ENCODE data around the gene ADSS1.

DNA sequence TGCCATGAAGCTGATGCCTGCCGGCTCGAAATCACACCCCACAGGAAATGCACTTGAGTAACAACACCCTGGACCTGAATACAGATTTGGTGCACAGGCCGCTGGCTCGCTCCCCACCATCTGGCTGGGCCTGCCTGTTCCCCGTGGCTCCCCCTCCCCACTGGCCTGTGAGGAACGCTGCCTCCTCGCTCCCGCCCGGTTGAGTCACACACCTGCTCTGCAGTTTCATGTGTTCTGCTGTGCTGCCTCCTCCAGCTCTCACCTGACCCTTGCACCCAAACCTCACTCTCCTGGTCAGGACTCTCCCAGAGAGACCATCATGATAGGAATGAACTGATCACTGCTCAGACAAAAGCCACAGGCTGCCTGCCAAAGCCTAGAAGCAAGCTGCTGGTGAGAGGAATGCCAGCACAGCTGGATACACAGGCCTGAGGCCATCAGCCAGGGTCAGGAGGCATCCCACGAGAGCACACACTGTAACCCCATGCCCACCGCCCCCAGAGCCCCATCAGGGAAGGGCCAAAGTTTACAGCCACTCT lies 25.2 kb downstream of the ADSS1 start:
- TF ChIP-seq, protein P1, sequence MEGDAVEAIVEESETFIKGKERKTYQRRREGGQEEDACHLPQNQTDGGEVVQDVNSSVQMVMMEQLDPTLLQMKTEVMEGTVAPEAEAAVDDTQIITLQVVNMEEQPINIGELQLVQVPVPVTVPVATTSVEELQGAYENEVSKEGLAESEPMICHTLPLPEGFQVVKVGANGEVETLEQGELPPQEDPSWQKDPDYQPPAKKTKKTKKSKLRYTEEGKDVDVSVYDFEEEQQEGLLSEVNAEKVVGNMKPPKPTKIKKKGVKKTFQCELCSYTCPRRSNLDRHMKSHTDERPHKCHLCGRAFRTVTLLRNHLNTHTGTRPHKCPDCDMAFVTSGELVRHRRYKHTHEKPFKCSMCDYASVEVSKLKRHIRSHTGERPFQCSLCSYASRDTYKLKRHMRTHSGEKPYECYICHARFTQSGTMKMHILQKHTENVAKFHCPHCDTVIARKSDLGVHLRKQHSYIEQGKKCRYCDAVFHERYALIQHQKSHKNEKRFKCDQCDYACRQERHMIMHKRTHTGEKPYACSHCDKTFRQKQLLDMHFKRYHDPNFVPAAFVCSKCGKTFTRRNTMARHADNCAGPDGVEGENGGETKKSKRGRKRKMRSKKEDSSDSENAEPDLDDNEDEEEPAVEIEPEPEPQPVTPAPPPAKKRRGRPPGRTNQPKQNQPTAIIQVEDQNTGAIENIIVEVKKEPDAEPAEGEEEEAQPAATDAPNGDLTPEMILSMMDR (conservative IDR thresholded peaks at IDR 0.05 in 1 of 2, IDR thresholded peaks at IDR 0.05 in 1 of 2; ENCODE audit: low read depth in 1 of 2, low read length in 2 of 2), result no peak
- TF ChIP-seq EZH2 (IDR thresholded peaks at IDR 0.05; ENCODE audit: low read length, missing control alignments), result no peak

Data from fibroblast of lung (primary cell).